Measurements from ENCODE around the gene NHLRC4.
"Not testable (repeated sequence)": the region's sequence is repeated elsewhere in the genome, so short reads cannot be mapped to it uniquely, and the experiment has no call there.

Gene NHLRC4

DNA sequence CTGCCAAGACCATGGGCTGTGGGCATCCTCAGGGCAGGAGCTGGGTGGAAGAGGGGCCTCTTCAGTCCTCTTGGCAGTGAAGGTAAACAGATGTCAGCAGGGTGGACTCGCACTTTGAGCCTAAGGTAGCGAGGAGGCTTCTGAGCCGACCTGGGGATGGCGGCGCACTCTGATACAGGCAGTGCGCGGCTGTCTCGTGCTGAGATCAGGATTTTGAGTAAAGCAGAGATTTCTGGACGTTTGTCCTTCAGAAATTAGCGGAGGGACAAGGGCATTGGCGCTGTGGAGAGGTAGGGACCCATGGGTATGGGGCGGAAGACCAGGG, 29.9 kb downstream of the NHLRC4 start:
- DNase-seq (ENCODE audit: low read depth in 2 of 3, low spot score in 2 of 3): no peak

DNA sequence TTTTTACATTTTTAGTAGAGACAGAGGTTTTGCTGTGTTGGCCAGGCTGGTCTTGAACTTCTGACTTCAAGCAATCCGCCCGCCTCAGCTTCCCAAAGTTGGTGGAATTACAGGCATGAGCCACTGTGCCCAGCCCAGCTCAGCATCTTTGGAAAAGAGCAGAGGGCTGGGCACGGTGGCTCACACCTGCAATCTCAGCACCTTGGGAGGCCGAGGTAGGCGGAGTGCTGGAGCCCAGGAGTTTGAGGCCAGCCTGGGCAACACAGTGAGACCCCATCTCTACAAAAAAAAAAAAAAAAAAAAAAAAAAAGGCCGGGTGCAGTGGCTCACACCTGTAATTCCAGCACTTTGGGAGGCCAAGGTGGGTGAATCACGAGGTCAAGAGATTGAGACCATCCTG, 30.9 kb downstream of the NHLRC4 start:
- not testable (repeated sequence) for DNase-seq (ENCODE audit: low read depth in 2 of 3, low spot score in 2 of 3)

DNA sequence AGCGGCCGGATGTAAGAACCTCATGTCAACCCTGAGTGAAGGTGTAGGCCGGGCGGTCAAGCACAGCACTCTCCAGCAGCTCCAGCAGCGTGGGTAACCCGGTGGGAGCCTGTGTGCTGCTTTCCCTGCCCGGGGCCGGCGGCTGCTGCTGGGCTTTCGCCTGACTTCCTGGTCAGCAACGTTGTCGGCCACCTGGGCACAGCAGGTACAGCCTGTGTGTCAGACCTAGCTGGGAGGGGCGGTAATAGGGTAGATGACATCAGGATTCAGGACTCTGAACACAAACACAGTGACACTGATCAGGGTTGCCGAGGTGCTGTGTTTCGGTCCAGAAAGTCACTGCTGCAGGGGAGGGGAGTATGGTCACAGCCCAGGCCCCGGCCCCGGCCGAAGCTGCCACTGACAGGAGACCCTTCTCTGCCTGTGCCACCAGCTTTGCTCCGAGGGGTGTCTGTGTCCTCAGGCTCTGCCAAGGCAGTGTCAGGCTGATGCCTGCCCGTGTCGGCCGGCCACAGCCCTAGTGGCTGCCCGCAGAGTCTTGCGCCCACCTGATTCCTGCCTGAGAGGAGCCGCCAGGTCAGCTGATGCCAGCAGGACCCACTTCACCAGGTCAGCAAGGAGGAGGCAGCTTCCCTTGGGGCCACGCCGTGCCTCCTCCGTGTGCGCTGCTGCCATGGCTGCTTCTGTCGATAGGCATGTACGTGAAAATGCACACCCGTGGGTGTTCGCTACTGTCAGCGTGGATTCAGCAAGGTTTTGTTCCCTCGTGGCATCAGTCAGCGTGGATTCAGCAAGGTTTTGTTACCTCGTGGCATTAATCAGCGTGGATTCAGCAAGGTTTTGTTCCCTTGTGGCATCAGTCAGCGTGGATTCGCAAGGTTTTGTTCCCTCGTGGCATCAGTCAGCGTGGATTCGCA, 32.3 kb downstream of the NHLRC4 start:
- DNase-seq (ENCODE audit: low read depth in 2 of 3, low spot score in 2 of 3): no peak

DNA sequence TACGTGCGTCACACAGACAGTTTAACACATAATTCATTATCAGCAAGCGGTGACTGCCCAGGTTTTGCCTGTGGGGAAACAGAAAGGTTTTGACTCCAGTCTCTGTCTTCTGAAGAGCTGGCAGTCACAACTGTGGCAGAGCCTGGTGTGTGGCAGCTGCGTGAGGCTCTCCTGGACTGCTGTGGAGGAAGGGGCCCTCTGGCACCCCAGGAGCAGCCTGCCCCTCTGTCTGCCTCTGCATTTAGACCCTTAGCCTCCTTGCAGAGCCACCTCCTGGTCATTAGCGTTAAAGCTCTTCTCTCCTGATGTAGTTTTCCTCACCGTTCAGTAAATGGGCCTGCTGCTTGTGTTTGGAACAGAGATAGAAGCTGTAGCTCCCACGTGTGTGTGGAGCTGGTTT, 34.0 kb downstream of the NHLRC4 start:
- no peak for DNase-seq (ENCODE audit: low read depth in 2 of 3, low spot score in 2 of 3)

DNA sequence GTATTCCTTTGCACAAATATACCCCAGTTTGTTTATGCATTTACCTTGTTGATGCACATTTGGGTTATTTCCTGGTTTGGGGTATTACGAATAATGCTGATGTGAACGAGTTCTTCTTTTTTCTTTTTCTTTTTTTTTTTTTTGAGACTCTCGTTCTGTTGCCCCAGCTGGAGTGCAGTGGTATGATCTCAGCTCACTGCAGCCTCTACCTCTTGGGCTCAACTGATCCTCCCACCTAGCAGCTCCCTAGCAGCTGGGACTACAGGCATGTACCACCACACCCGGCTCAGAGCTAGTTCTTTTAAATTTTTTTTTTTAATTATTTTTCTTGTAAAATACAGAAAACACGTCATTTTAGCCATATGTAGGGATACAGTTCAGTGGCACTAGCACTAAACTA, 37.1 kb downstream of the NHLRC4 start:
- no peak for DNase-seq (ENCODE audit: low read depth in 2 of 3, low spot score in 2 of 3)

DNA sequence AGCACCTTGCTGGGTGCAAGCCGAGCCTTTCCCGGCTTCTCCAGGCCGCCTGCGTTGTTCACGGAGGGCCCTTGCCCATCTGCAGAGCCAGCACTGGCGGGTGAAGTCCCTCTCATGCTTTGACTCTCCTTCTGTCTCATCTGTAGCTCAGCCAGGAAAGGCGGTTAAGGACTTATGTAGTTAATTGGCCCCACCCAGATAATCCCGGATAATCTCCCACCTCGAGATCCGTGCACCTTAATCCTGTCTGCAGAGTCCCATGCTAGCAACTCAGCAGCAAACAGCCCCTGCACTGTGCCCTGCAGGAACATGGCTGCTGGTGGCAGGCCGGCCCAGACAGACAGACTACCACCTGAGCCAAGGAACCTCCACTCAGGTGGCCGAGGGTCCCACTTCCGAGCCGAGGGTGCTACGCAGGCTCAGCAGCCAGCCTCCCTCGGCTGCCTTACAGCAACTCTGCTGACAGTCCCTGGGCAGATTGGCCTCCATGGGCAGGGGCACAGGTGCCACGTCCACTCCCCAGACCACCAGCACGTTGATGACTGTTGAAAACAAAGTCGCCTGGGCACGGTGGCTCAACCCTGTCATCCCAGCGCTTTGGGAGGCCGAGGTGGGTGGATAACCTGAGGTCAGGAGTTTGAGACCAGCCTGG, 40.0 kb downstream of the NHLRC4 start:
- DNase-seq (ENCODE audit: low read depth in 2 of 3, low spot score in 2 of 3): no peak

DNA sequence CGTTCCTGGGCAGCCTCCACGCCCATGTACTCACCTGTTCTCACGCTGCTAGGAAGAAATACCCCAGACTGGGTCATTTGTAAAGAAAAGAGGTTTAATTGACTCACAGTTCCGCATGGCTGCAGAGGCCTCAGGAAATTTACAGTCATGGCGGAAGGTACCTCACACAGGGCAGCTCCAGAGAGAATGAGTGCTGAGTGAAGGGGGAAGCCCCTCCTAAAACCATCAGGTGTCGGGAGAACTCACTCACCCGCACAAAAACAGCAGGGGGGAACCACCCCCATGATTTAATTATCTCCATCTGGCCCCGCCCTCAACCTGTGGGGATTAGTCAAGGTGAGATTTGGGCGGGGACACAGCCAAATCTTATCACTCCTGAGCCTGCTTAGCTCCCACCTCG, 41.2 kb downstream of the NHLRC4 start:
- DNase-seq (ENCODE audit: low read depth in 2 of 3, low spot score in 2 of 3): no peak

DNA sequence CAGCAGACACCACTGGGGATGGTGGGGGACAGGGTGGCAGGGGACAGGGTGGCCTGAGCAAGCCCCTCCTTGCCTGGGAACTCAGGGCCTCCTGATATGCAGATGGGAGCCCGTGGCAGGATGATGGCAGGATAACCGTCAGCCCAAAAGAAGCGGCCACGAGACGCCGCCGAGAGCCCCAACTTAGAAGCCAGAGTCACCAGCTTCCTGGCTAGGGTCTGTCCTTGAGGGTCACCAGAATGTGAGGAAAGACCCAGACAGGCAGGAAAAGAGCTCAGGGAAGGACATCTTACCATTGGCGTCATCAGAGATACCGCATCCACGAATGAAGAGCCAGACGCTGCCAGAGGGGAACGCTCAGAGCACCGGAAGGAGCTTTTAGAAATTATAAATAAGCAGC, 42.5 kb downstream of the NHLRC4 start:
- DNase-seq (ENCODE audit: low read depth in 2 of 3, low spot score in 2 of 3): no peak

DNA sequence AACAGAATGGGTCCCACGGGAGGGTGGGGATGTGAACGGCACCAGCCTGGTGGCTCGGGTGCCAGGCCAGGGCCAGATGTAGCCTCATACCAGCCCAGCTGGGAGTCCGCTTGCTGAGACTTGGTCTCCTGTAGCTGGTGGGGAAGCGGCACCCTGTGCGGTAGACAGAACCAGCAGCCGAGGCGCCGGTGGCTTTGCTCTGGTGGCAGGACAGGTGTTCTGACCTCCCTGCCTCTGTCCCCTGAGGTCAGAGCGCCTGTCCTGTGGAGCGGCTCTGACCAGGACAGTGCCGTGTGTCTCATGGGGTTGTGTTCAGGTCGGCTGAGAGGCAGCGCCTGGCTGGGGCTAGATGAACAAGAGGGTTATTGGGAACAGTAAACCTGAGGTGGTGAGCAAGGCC, 43.2 kb downstream of the NHLRC4 start:
- no peak for DNase-seq (ENCODE audit: low read depth in 2 of 3, low spot score in 2 of 3)

DNA sequence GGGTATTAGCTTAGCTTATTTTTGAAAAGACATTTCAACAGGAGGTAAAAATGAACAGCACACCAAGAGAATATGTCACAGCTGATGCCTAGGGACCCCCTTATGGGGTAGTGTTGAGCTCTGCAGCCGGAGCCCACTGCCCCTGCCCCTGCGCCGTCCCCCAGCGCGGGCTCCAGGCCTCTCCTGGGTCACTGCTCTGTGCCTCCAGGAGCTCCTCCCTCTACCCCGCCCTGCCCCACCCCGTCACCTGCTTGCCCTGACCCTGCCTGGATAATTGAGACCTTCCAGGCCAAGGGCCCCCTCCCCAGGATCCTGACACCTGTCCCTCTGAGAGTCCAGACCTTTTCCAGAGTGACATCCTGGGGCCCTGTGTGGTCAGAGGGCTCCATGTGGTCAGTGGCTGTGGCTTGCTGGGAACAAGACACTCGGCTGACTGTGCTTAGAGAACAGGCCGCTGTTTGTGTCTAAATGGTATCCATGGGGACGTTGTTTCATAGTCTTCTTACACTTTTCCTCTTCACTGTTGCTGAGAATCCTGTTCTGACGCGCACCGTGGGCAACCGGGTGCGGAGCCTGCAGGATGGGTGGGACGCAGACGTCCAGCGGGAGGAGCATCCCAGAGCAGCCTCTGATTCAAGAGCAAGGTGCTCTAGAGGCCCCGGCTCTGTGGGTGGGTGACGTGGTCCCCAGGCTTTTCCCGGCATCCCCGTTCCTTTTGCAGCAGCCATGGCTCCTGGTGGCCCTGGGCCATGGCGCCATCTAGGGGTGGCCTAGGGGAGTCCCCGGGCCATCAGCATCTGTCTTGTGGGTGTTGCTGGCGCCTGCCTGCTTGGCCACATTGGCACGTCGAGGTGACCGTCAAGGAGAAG, 43.9 kb downstream of the NHLRC4 start:
- peak in 1 of 3 experiments; percentile 50 for DNase-seq (ENCODE audit: low read depth in 2 of 3, low spot score in 2 of 3)

DNA sequence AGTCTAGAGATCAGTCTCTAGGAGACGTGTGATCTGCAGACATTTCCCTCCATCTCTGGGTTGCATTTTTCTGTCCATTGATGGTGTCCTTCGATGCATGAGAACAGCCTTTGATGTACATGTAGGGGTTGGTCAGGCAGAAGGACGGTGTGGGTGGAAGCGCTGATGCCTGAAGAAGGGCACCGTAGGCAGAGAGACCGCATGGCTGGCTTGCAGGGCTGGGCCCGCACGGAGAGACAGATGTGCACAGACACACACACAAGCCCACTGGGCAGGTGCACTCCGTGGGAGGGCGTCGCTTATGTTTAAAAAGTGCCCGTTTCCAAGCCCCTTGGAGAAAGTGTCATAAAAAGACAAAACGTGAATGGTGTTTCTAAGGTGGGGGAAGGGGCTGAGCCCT, 48.3 kb downstream of the NHLRC4 start:
- DNase-seq (ENCODE audit: low read depth in 2 of 3, low spot score in 2 of 3): no peak

DNA sequence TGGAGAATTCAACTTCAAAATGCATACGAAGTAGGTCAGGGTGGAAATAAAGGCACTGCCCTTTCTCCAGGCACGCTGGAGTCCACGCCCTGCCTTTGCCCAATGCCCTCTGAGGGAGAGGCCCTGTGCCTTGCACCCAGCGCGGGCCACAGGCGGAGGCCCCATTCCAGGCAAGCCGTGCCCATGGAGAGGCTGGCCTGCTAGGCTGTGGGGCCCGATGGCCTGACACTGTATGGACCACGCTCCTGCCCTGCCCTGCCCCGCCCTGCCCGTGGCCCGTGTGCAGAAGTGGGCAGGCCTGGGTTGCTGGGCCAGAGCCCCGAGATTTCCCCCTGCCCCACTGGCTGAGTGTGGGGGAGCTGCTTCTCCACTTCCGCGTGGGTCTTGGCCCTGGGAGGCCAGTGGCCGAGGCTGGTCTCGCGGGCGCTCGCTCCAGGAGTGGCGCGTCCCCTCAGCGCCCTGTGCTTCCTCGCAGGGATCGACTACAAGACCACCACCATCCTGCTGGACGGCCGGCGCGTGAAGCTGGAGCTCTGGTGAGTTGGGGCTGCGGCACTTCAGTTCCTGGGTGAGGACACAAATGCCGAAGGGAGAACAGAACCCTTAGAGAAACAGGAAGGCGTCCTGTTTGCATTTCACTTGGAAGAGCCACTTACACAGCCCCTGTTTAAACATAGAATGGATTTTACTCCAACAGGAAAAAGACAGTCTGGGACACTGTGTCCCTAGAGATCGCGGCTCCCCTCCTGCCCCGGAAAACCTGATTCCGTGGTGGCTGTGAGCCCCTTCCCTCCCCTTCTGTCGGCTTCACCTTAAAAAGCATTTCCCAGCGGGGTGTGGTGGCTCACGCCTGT, 50.2 kb downstream of the NHLRC4 start:
- DNase-seq (ENCODE audit: low read depth in 2 of 3, low spot score in 2 of 3): no peak

DNA sequence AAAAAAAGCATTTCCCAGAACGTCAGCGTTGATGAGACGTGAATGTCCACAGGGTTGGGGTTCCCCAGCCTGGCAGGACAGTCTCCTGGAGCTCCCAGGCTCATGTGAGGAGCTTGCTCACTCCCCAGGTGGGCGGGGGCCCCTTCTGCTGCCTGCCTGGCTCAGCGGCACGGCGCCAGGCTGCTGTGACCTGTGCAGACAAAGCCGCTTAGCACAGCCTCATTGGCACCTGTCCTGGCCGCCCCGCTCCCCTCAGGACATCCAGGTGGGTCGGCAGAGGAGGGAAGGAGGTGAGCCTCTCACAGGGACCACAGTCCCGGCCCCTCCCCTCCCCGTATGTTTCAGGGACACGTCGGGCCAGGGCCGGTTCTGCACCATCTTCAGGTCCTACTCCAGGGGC, 51.0 kb downstream of the NHLRC4 start:
- no peak for DNase-seq (ENCODE audit: low read depth in 2 of 3, low spot score in 2 of 3)

Measured in activated CD8-positive, alpha-beta memory T cell treated with anti-CD3 and anti-CD28 coated beads for 48 hours (primary cell).